HG02981 (cell line): ENCODE data around the gene MRLN.
A peak's percentile ranks its signal among the peaks of the same experiment; 100 is the strongest.
"Not testable (repeated sequence)": the region's sequence is repeated elsewhere in the genome, so short reads cannot be mapped to it uniquely, and the experiment has no call there.

Experiments used
- ATAC-seq: cut with Tn5 transposase; IDR thresholded peaks from one replicate; pipeline ENCODE4 v1.9.1; 2021; ENCODE audit warnings: mild to moderate bottlenecking, moderate library complexity; ENCODE audit not compliant: unreplicated experiment

The MRLN gene

GRCh38 chr10:59748834-59749233 is 4.4 kb downstream of the MRLN start:
- no peak for ATAC-seq

GRCh38 chr10:59745163-59745650 is 8.0 kb downstream of the MRLN start:
- ATAC-seq = no peak

GRCh38 chr10:59744762-59745161 is 8.5 kb downstream of the MRLN start:
- not testable (repeated sequence) for ATAC-seq

GRCh38 chr10:59744156-59744555 is 9.1 kb downstream of the MRLN start:
- not testable (repeated sequence) for ATAC-seq

- no peak for ATAC-seq
Measured at GRCh38 chr10:59741583-59741982, 11.7 kb downstream of the MRLN start.

DNA sequence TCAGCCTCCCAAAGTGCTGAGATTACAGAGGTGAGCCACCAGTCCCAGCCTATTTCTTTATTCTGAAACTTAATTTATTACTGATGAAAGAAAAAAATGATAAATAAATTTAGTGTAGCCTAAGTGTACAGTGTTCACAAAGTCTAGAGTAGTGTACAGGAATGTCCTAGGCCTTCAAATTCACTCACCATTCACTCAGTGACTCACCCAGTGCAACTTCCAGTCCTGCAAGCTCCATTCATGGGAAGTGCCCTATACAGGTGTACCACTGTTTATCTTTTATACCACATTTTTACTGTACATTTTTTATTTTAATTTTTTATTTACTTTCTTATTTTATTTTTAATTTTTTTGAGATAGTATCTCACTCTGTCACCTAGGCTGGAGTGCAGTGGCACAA is 12.2 kb downstream of the MRLN start:
- no peak for ATAC-seq

DNA sequence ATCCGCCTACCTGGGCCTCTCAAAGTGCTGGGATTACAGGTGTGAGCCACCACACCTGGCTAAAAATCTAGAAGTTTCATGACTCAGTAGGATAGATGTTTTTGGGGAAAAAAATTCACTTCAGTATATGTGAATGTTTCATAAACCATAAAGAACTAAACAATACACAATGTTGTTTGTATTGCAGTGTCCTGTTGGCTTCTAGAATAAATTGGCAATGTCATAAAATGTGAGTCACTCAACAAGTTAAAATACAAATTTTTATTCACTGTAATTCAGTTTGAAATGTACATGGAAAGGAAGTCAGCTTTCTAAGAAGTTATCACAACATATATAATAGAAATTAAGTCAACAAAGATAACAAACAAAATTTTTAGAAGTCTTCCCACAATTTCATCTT is 16.5 kb downstream of the MRLN start:
- ATAC-seq = no peak

- ATAC-seq = no peak
Measured at GRCh38 chr10:59735296-59735695, 18.0 kb downstream of the MRLN start.

DNA sequence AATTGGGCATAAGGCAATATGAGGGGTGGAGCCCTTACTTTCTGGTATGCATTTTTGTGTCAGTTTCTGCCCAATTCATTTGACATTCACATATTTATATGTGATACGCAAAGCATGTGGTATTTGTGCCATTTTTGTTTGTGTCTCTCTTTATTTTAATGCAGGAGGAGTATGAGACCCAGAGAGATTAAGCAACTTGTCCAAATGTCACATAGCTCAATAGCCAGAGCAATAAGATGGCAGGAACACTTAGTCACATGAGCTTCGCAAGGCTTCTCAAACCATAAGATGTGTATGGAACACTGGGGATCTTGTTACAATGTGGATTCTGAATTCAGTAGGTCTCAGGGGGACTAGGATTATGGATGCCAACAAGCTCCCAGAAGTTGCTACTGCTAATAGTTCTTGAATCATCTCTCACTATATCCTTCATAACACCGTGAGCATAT is 19.2 kb downstream of the MRLN start:
- no peak for ATAC-seq

GRCh38 chr10:59733321-59734013 is 19.8 kb downstream of the MRLN start:
- not testable (repeated sequence) for ATAC-seq

DNA sequence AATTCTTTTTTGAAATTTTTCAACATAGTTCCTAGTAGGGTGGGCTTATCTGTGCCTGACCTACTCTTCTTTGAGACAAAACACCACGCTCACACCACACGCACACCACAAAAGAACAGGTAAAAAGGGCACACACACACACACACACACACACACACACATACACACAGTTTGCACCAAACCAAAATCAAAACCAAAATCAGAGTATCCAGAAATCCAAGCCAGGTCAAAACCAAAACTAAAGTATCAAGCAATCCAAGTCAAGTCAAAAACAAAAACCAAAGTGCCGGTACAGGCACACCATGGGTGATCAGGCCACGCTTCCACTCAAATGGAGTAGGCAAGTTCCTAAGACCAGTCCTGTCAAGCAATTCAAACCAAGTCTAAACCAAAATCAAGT is 20.4 kb downstream of the MRLN start:
- not testable (repeated sequence) for ATAC-seq

- not testable (repeated sequence) for ATAC-seq
Measured at GRCh38 chr10:59729167-59729566, 24.1 kb downstream of the MRLN start.

DNA sequence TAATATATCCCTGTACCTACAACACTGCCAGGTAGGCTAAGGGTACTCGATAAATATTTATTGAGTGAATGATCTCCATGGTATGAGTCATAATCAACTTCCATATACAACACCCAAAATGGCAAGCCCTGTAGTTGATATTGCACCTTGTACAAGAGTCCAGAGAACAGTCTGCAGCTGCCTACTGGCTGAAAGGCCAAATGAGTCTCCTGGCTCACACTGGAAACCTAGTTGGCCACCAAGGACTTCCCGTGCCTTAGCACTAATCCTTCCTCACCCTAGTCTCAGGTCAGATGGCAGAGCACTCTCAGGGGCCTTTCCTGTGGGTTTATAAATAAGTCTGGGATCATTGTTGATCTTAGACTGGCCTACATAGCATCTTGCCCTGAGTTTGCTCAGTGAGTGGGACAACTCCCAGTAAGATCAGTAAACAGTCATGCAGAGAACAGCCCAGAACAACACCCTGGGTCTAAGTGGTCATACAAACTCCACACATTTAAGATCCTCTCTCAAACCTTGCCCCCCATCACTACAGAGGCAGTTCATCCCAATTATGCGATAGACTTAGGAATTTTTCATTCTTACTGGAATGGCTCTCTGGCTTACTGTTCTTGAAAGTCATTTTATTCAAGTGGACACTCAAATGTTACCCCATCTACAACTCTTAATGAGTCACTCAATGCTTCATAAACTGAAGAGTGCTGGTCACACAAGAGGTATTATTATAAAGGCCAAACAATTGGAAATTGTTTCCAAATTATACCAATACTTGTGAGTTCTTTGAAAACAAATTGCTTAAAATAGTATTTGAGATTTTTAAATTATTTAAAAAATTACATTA is 28.9 kb downstream of the MRLN start:
- ATAC-seq = no peak

GRCh38 chr10:59720377-59720776 is 32.9 kb downstream of the MRLN start:
- no peak for ATAC-seq

- no peak for ATAC-seq
Measured at GRCh38 chr10:59719374-59719773, 33.9 kb downstream of the MRLN start.

DNA sequence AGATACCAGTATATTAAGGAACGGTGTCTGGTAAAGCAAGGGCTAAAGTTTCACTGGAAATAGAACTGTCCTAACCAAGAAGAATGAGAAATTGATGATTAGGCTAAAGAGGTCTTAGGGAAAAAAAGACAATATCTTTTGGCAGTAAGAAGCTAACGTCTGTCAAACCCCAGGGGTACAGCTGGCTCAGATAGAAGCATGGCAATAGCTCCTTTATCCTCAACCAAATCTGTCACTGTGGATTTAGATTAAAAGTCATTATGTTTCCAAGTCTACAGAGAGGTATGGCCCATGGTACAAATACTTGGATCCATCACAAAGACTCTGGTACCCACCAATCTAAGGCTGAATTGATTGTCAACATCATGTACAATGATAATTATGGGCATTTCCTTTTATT is 35.0 kb downstream of the MRLN start:
- ATAC-seq = no peak

DNA sequence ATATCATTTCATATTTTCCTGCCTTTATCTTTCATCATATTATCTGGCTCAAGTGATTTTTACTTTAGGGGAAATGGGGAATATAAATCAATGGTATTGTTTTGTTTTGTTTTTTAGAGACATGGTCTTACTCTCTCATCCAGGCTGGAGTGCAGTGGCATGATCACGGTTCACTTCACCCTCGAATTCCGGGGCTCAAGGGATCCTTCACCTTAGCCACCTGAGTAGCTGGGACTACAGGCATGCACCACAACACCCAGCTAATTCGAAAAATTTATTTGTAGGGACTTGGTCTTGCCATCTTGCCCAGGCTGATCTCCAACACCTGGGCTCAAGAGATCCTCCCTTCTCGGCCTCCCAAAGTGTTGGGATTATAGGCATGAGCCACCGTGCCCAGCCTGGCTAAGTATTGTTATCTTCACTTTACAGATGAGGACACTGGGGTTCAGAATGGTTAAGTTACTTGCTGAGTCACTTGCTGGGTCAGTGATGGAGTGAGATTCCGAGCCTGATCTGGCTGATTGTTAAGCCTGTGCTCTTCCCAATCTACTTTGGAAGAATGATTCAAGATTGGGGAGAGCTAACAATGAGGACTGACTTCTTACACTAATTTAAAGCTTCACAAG is 39.9 kb downstream of the MRLN start:
- ATAC-seq = no peak

- ATAC-seq = no peak
Measured at GRCh38 chr10:59711871-59712494, 41.3 kb downstream of the MRLN start.

- peak; percentile 84 for ATAC-seq
Measured at GRCh38 chr10:59709395-59710125, 43.7 kb downstream of the MRLN start, which contains the start of gene SLC16A9. TSS of gene SLC16A9 (minus strand) at chr10:59709850. CDS start at chr10:59684291, 25,559 bp downstream.

GRCh38 chr10:59708816-59709394 is 44.4 kb downstream of the MRLN start:
- ATAC-seq = peak; percentile 32
